Measurements from ENCODE around the gene MOB2.

- TF ChIP-seq EGR1 (IDR thresholded peaks at IDR 0.05; ENCODE audit: low read depth in 2 of 2) (no peak), CTCF (IDR thresholded peaks at IDR 0.05; ENCODE audit: low read depth, low read length, missing input control) (no peak), RAD21 (IDR thresholded peaks at IDR 0.05) (no peak), REST (IDR thresholded peaks at IDR 0.05) (no peak), FOXA1 (IDR thresholded peaks at IDR 0.05) (no peak), JUND (IDR thresholded peaks at IDR 0.05) (no peak), SP1 (IDR thresholded peaks at IDR 0.05) (no peak), GABPA (IDR thresholded peaks at IDR 0.05 in 1 of 2, conservative IDR thresholded peaks at IDR 0.05 in 1 of 2) (no peak), MAX (IDR thresholded peaks at IDR 0.05) (no peak), ATF3 (IDR thresholded peaks at IDR 0.05) (no peak), YY1 (IDR thresholded peaks at IDR 0.05) (no peak), TAF1 (conservative IDR thresholded peaks at IDR 0.05) (no peak)
These were observed 44.4 kb downstream of the MOB2 start for GRCh38 chr11:1442163-1442562.

Measured in liver (tissue), 3 donors.